Endothelial cell of umbilical vein (primary cell): ENCODE results near the gene KIAA2012.

ENCODE experiments used
- EZH2 ChIP-seq: IDR thresholded peaks from 2 replicates; pipeline ENCODE4 v1.6.1; 2012; ENCODE audit warnings: borderline replicate concordance, low read depth, mild to moderate bottlenecking, moderate library complexity, low read length, inconsistent platforms; ENCODE audit not compliant: severe bottlenecking
- FOS ChIP-seq: IDR thresholded peaks from 2 replicates; pipeline ENCODE4 v1.6.1; 2011; ENCODE audit warnings: mild to moderate bottlenecking, low read length, moderate library complexity, borderline replicate concordance; ENCODE audit not compliant: insufficient read depth
- MYC ChIP-seq: IDR thresholded peaks from one replicate; pipeline ENCODE4 v1.6.1; 2011; ENCODE audit warnings: mild to moderate bottlenecking, low read depth, low read length
- POLR2A ChIP-seq: IDR thresholded peaks from 2 replicates; pipeline ENCODE4 v1.6.1; 2012; ENCODE audit warnings: low read depth, mild to moderate bottlenecking, control low read depth, low read length
- POLR2AphosphoS5 ChIP-seq: IDR thresholded peaks from 2 replicates; pipeline ENCODE4 v1.6.1; 2012; ENCODE audit warnings: low read depth, mild to moderate bottlenecking, control low read depth, low read length, moderate library complexity; ENCODE audit not compliant: insufficient read depth
- TF ChIP-seq, protein P1 (sequence below), 2 donors: IDR thresholded peaks; 1 replicate in 1 of 2; 2 replicates in 1 of 2; pipeline ENCODE4 v1.5.1; 2011; ENCODE audit warnings: low read length in 2 of 2, mild to moderate bottlenecking in 2 of 2, moderate library complexity in 2 of 2, control low read depth in 1 of 2, inconsistent platforms in 1 of 2, low read depth in 1 of 2; ENCODE audit not compliant: insufficient read depth in 1 of 2; ENCODE audit errors: extremely low read depth in 1 of 2

DNA sequence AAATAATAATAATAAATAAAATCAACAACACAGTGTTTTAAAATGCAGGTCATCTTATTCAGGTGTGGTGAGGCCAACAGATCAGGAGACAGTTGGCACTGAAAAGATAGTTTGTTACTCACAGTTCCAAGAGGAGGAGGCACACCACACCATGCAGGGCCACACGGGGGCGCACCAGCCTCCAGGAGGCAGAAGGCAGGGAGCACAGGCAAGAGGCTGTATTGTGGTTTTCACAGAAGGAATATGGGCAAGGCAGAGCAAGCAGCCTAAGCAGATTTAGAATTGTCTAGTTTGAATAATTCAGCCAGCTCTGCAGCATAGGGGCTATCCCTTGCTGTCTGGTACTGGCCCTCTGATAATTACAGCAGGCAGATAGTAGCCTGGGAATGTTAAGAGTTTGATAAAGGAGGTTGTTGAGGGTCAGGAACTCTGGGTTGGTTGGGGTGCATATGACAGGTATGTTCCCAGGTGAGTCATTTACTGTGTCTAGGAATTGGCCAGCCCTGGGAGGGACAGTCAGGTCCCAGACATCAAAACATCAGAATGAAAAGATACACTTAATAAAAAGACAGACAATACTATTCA, 31.3 kb downstream of the KIAA2012 start:
- TF ChIP-seq, protein P1, sequence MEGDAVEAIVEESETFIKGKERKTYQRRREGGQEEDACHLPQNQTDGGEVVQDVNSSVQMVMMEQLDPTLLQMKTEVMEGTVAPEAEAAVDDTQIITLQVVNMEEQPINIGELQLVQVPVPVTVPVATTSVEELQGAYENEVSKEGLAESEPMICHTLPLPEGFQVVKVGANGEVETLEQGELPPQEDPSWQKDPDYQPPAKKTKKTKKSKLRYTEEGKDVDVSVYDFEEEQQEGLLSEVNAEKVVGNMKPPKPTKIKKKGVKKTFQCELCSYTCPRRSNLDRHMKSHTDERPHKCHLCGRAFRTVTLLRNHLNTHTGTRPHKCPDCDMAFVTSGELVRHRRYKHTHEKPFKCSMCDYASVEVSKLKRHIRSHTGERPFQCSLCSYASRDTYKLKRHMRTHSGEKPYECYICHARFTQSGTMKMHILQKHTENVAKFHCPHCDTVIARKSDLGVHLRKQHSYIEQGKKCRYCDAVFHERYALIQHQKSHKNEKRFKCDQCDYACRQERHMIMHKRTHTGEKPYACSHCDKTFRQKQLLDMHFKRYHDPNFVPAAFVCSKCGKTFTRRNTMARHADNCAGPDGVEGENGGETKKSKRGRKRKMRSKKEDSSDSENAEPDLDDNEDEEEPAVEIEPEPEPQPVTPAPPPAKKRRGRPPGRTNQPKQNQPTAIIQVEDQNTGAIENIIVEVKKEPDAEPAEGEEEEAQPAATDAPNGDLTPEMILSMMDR (IDR thresholded peaks at IDR 0.05; ENCODE audit: extremely low read depth in 1 of 2, insufficient read depth in 1 of 2, low read depth in 1 of 2, low read length in 2 of 2), result peak; percentile 69 to 74
- no peak for TF ChIP-seq FOS
- no peak for TF ChIP-seq EZH2
- no peak for TF ChIP-seq POLR2A
- no peak for TF ChIP-seq MYC
- no peak for TF ChIP-seq POLR2AphosphoS5
